GM18909 (cell line): Measurements from ENCODE around the gene CHST9.
"Not testable (repeated sequence)": the region's sequence is repeated elsewhere in the genome, so short reads cannot be mapped to it uniquely, and the experiment has no call there.

ENCODE experiments used
- ATAC-seq: cut with Tn5 transposase; IDR thresholded peaks from one replicate; pipeline ENCODE4 v1.9.1; 2021; ENCODE audit warnings: mild to moderate bottlenecking; ENCODE audit not compliant: unreplicated experiment, poor library complexity

CHST9 gene

GRCh38 chr18:27175914-27176313 lies 9.2 kb downstream of the CHST9 start:
- no peak for ATAC-seq

GRCh38 chr18:27175245-27175644 lies 9.9 kb downstream of the CHST9 start:
- no peak for ATAC-seq

- ATAC-seq: no peak
These were observed 13.1 kb downstream of the CHST9 start for GRCh38 chr18:27171993-27172392.

GRCh38 chr18:27165412-27165811 lies 19.7 kb downstream of the CHST9 start:
- no peak for ATAC-seq

- no peak for ATAC-seq
These were observed 20.2 kb downstream of the CHST9 start for GRCh38 chr18:27164905-27165304.

- not testable (repeated sequence) for ATAC-seq
These were observed 21.9 kb downstream of the CHST9 start for GRCh38 chr18:27163197-27163716.

- ATAC-seq: not testable (repeated sequence)
These were observed 35.9 kb downstream of the CHST9 start for GRCh38 chr18:27149240-27149639.

GRCh38 chr18:27144672-27145071 lies 40.4 kb downstream of the CHST9 start:
- no peak for ATAC-seq

- ATAC-seq: no peak
These were observed 41.4 kb downstream of the CHST9 start for GRCh38 chr18:27143580-27144287.

- no peak for ATAC-seq
These were observed 42.2 kb downstream of the CHST9 start for GRCh38 chr18:27142891-27143290.

- no peak for ATAC-seq
These were observed 43.2 kb downstream of the CHST9 start for GRCh38 chr18:27141876-27142275.

- no peak for ATAC-seq
These were observed 47.0 kb downstream of the CHST9 start for GRCh38 chr18:27138079-27138478.

- no peak for ATAC-seq
These were observed 48.9 kb downstream of the CHST9 start for GRCh38 chr18:27136208-27136535.

- no peak for ATAC-seq
These were observed 49.5 kb downstream of the CHST9 start for GRCh38 chr18:27135504-27136207.

- no peak for ATAC-seq
These were observed 55.0 kb downstream of the CHST9 start for GRCh38 chr18:27130065-27130630.

- no peak for ATAC-seq
These were observed 60.9 kb downstream of the CHST9 start for GRCh38 chr18:27124196-27124595.

- no peak for ATAC-seq
These were observed 64.0 kb downstream of the CHST9 start for GRCh38 chr18:27121108-27121507.

- ATAC-seq: no peak
These were observed 64.9 kb downstream of the CHST9 start for GRCh38 chr18:27120246-27120645.

GRCh38 chr18:27118973-27119372 lies 66.1 kb downstream of the CHST9 start:
- ATAC-seq: no peak

GRCh38 chr18:27114842-27115241 lies 70.3 kb downstream of the CHST9 start:
- ATAC-seq: no peak

GRCh38 chr18:27113358-27113757 lies 71.8 kb downstream of the CHST9 start:
- no peak for ATAC-seq
